IMR-90 (cell line): Measurements from ENCODE around the gene TRAPPC10. TPM values are rescaled to one million over a fixed set of nuclear protein-coding genes. Genes with fewer than 3 reads are reported as not detected.

Experiments
- ATAC-seq: fragments of 200-7000 bp; cut with Tn5 transposase; 2 replicates; pipeline ENCODE4 v1.9.1; 2020; ENCODE audit warnings: low read depth, mild to moderate bottlenecking, moderate library complexity
- BruUV-seq: library from RNA; stranded (reverse); fragments of 400-500 nt; replicated peaks from 2 replicates; lab custom pipeline; 2021; lab: Mats Ljungman, UMichigan
- CTCF ChIA-PET: fragments of 300-600 bp; formaldehyde crosslinking; extraction: SDS; loops from one replicate; lab custom pipeline; 2021; ENCODE audit warnings: antibody characterized with exemption; lab: Yijun Ruan, JAX
- POLR2A ChIA-PET: fragments of 300-600 bp; sonication (Branson Sonifier 250); formaldehyde crosslinking; loops from one replicate; lab custom pipeline; 2022; ENCODE audit warnings: antibody characterized with exemption; ENCODE audit not compliant: unreplicated experiment; lab: Charles Lee
- DNase-seq: peaks from one replicate; pipeline ENCODE4 v3.0.0; 2013
- H2AFZ ChIP-seq: replicated peaks from 2 replicates; pipeline ENCODE3; 2013; ENCODE audit warnings: low read length, mild to moderate bottlenecking; ENCODE audit not compliant: poor library complexity
- H2AK5ac ChIP-seq: 2 replicates; pipeline ENCODE4 v1.6.1; 2013; ENCODE audit warnings: low read depth, low read length, inconsistent platforms
- H2AK9ac ChIP-seq: replicated peaks from 2 replicates; pipeline ENCODE3; 2013; ENCODE audit warnings: mild to moderate bottlenecking, low read depth, low read length, moderate library complexity; ENCODE audit not compliant: poor library complexity
- H2BK120ac ChIP-seq: 2 replicates; pipeline ENCODE4 v1.6.1; 2013; ENCODE audit warnings: low read depth, low read length, inconsistent platforms
- H2BK15ac ChIP-seq: 3 replicates; pipeline ENCODE4 v1.6.1; 2013; ENCODE audit warnings: low read depth, low read length, inconsistent platforms
- H2BK20ac ChIP-seq: 2 replicates; pipeline ENCODE4 v1.6.1; 2013; ENCODE audit warnings: low read depth, mild to moderate bottlenecking, inconsistent platforms, low read length, moderate library complexity
- H2BK5ac ChIP-seq: 2 replicates; pipeline ENCODE4 v1.6.1; 2013; ENCODE audit warnings: mild to moderate bottlenecking, low read depth, low read length, inconsistent platforms; ENCODE audit not compliant: poor library complexity, severe bottlenecking
- H3K14ac ChIP-seq: replicated peaks from 2 replicates; pipeline ENCODE4 v1.6.1; 2013; ENCODE audit warnings: low read depth, low read length, inconsistent platforms
- H3K18ac ChIP-seq: 2 replicates; pipeline ENCODE4 v1.6.1; 2013; ENCODE audit warnings: low read depth, low read length, control low read depth
- H3K23ac ChIP-seq: 2 replicates; pipeline ENCODE4 v1.6.1; 2013; ENCODE audit warnings: low read depth, low read length, inconsistent platforms
- H3K27ac ChIP-seq: 2 replicates; pipeline ENCODE4 v1.5.1; 2013; ENCODE audit warnings: mild to moderate bottlenecking, control low read depth, low read length; ENCODE audit not compliant: insufficient read depth
- H3K27me3 ChIP-seq: 2 replicates; pipeline ENCODE4 v1.6.1; 2013; ENCODE audit warnings: low read length; ENCODE audit not compliant: control insufficient read depth, insufficient read depth
- H3K36me3 ChIP-seq: 2 replicates; pipeline ENCODE4 v1.6.1; 2013; ENCODE audit warnings: low read length, mixed read lengths; ENCODE audit not compliant: control insufficient read depth, insufficient read depth
- H3K4ac ChIP-seq: 2 replicates; pipeline ENCODE4 v1.6.1; 2013; ENCODE audit warnings: low read depth, low read length, inconsistent platforms
- H3K4me1 ChIP-seq: 2 replicates; pipeline ENCODE4 v1.6.1; 2013; ENCODE audit warnings: low read length, mixed read lengths; ENCODE audit not compliant: control insufficient read depth, insufficient read depth
- H3K4me2 ChIP-seq: 2 replicates; pipeline ENCODE4 v1.6.1; 2013; ENCODE audit warnings: low read depth, mild to moderate bottlenecking, control low read depth, low read length, moderate library complexity
- H3K4me3 ChIP-seq: 2 replicates; pipeline ENCODE4 v1.5.1; 2013; ENCODE audit warnings: low read depth, mild to moderate bottlenecking, control low read depth, low read length, moderate library complexity; ENCODE audit not compliant: insufficient read depth
- H3K56ac ChIP-seq: 2 replicates; pipeline ENCODE4 v1.6.1; 2013; ENCODE audit warnings: low read length, inconsistent platforms; ENCODE audit not compliant: insufficient read depth; ENCODE audit errors: extremely low read depth
- H3K79me1 ChIP-seq, 2 experiments: 2 replicates each; pipeline ENCODE4 v1.6.1; 2013; ENCODE audit warnings: low read length in 2 of 2, inconsistent platforms in 1 of 2, low read depth in 1 of 2
- H3K9ac ChIP-seq: 2 replicates; pipeline ENCODE4 v1.6.1; 2013; ENCODE audit warnings: low read depth, low read length, control low read depth
- H3K9me1 ChIP-seq: 2 replicates; pipeline ENCODE4 v1.6.1; 2013; ENCODE audit warnings: low read length, inconsistent platforms; ENCODE audit not compliant: insufficient read depth
- H3K9me3 ChIP-seq: 2 replicates; pipeline ENCODE4 v1.6.1; 2013; ENCODE audit warnings: low read length; ENCODE audit not compliant: control insufficient read depth, insufficient read depth
- H4K20me1 ChIP-seq: 2 replicates; pipeline ENCODE4 v1.6.1; 2013; ENCODE audit warnings: low read length, inconsistent platforms; ENCODE audit not compliant: insufficient read depth
- H4K5ac ChIP-seq: 2 replicates; pipeline ENCODE4 v1.6.1; 2013; ENCODE audit warnings: mild to moderate bottlenecking, low read depth, low read length, control low read depth
- H4K8ac ChIP-seq, 2 experiments: 2 replicates each; pipeline ENCODE4 v1.6.1; 2013; ENCODE audit warnings: low read depth in 2 of 2, low read length in 2 of 2, control low read depth in 1 of 2, inconsistent platforms in 1 of 2
- H4K91ac ChIP-seq: 2 replicates; pipeline ENCODE4 v1.6.1; 2013; ENCODE audit warnings: low read depth, low read length, inconsistent platforms; ENCODE audit not compliant: insufficient read depth
- CHD1 ChIP-seq: IDR thresholded peaks from 2 replicates; pipeline ENCODE4 v1.6.1; 2012; ENCODE audit warnings: low read depth, low read length, improper control_type of control experiment
- ELK1 ChIP-seq: fragments of 150-350 bp; IDR thresholded peaks from 2 replicates; pipeline ENCODE4 v1.6.1; 2016; ENCODE audit warnings: low read depth, mild to moderate bottlenecking, low read length, moderate library complexity, borderline replicate concordance
- FOS ChIP-seq: fragments of 150-350 bp; IDR thresholded peaks from 2 replicates; pipeline ENCODE4 v1.6.1; 2016; ENCODE audit warnings: low read depth, low read length
- MAZ ChIP-seq: IDR thresholded peaks from 2 replicates; pipeline ENCODE4 v1.6.1; 2012; ENCODE audit warnings: low read depth, mild to moderate bottlenecking, low read length, improper control_type of control experiment, moderate library complexity, borderline replicate concordance
- MXI1 ChIP-seq: IDR thresholded peaks from 2 replicates; pipeline ENCODE4 v1.6.1; 2012; ENCODE audit warnings: low read depth, mild to moderate bottlenecking, low read length, moderate library complexity, borderline replicate concordance
- POLR2A ChIP-seq: IDR thresholded peaks from 2 replicates; pipeline ENCODE4 v1.6.1; 2012; ENCODE audit warnings: mild to moderate bottlenecking, low read depth, low read length
- RCOR1 ChIP-seq: IDR thresholded peaks from 2 replicates; pipeline ENCODE4 v1.6.1; 2012; ENCODE audit warnings: mild to moderate bottlenecking, low read length, improper control_type of control experiment; ENCODE audit not compliant: insufficient replicate concordance
- RFX5 ChIP-seq: IDR thresholded peaks from 2 replicates; pipeline ENCODE4 v1.8.0; 2012; ENCODE audit warnings: low read depth, mild to moderate bottlenecking, low read length, moderate library complexity
- SMC3 ChIP-seq: fragments of 150-350 bp; IDR thresholded peaks from 2 replicates; pipeline ENCODE4 v1.6.1; 2016; ENCODE audit warnings: low read depth, mild to moderate bottlenecking, antibody characterized with exemption, low read length, moderate library complexity
- USF2 ChIP-seq: fragments of 150-350 bp; IDR thresholded peaks from 2 replicates; pipeline ENCODE4 v1.6.1; 2017; ENCODE audit warnings: mild to moderate bottlenecking, antibody characterized with exemption, low read length, low read depth
- WGBS, 2 experiments: methylation state at CpG; one replicate each; pipeline versions ENCODE4 v1.1.5 to v1.1.7; 2013; ENCODE audit warnings: missing lambda C conversion rate in 2 of 2; ENCODE audit not compliant: insufficient read length in 1 of 2; ENCODE audit errors: extremely low coverage in 2 of 2; 5-methylcytosine and 5-hydroxymethylcytosine counted together
- dilution Hi-C: fragments of 300-500 bp; cut with HindIII; formaldehyde crosslinking; loops from one replicate; pipeline ENCODE4 v1.14.3; 2018; ENCODE audit warnings: low sequenced_read_pairs; ENCODE audit not compliant: unreplicated experiment
- in situ Hi-C: fragments of 300-500 bp; cut with MboI; formaldehyde crosslinking; loops from 3 replicates; pipeline ENCODE4 v1.14.3; 2019; ENCODE audit warnings: low sequenced_read_pairs, inconsistent platforms, mixed read lengths
- intact Hi-C: fragments of 100-400 bp; cut with micrococcal nuclease; formaldehyde crosslinking; loops from 2 replicates; pipeline ENCODE4 v1.10.0; 2022
- polyA plus RNA-seq, 3 experiments: library from polyadenylated mRNA; depleted of rRNA; stranded (reverse); fragments of >200 nt; gene quantifications; 2 replicates each; pipeline ENCODE4 v1.2.3, GENCODE V29; 2012; ENCODE audit warnings: low replicate concordance in 1 of 3
- total RNA-seq: library from RNA; depleted of rRNA; stranded (reverse); fragments of >200 nt; gene quantifications from 2 replicates; pipeline ENCODE4 v1.2.3, GENCODE V29; 2012

TRAPPC10 gene
- total and polyA plus RNA-seq, 2 of the 4 experiments (the other 2 are of a cell fraction) = 17.8 to 18.1 TPM

- CTCF ChIA-PET = no interaction called here
- Histone ChIP-seq H2BK5ac (no peak overlapping the region), H3K36me3 (peaks cover 4% of the 10 kb centered on the region; the same call in 1 of the 2 replicates), H2AK5ac (no peak overlapping the region), H3K27me3 (no peaks in the 10 kb centered on the region), H3K79me1 (no peaks in the 10 kb centered on the region), H3K14ac (no peak overlapping the region), H3K56ac (no peak overlapping the region), H3K23ac (no peak overlapping the region), H4K20me1 (no peaks in the 10 kb centered on the region; the same call in 1 of the 2 replicates), H2BK15ac (no peak overlapping the region), H3K4me1 (no peaks in the 10 kb centered on the region; the same call in 1 of the 2 replicates), H2BK120ac (no peak overlapping the region), H3K27ac (no peak overlapping the region), H4K5ac (no peak overlapping the region), H2AK9ac (no peak overlapping the region), H4K8ac (no peak overlapping the region), H3K4ac (no peak overlapping the region), H3K9ac (no peak overlapping the region), H2AFZ (no peak overlapping the region), H3K4me2 (no peak overlapping the region), H3K4me3 (no peak overlapping the region), H3K9me1 (peaks cover 3% of the 10 kb centered on the region; the same call in 1 of the 2 replicates), H4K91ac (no peak overlapping the region), H3K9me3 (no peaks in the 10 kb centered on the region), H2BK20ac (no peak overlapping the region), H3K18ac (no peak overlapping the region)
- 100% methylated on average over 1 of the region's 9 CpGs; no CpG with 5 or more reads in 1 of the 2 experiments for WGBS, 2 experiments
- in situ Hi-C loops (no loop called here), dilution Hi-C loops (no loop called here), intact Hi-C loops (no loop called here)
- POLR2A ChIA-PET = no interaction called here
- no peak for ATAC-seq
- no peak for DNase-seq
- BruUV-seq = no TSS peak
- no peak for TF ChIP-seq RFX5
- TF ChIP-seq POLR2A = no peak
- TF ChIP-seq MAZ = no peak
- TF ChIP-seq CHD1 = no peak
- TF ChIP-seq ELK1 = no peak
- TF ChIP-seq FOS = no peak
- TF ChIP-seq MXI1 = no peak
- no peak for TF ChIP-seq SMC3
- no peak for TF ChIP-seq USF2
- no peak for TF ChIP-seq RCOR1
These were observed 24.1 kb upstream of the TRAPPC10 start for GRCh38 chr21:43988016-43988415.
